Stimulated activated CD4-positive, alpha-beta T cell treated with anti-CD3 and anti-CD28 coated beads, TNF-alpha, amount 100 ng/mL, for 4 hours (primary cell): ENCODE results near the gene ATP10A.

ENCODE experiments used
- DNase-seq, 3 experiments: peaks; one replicate each; pipeline ENCODE4 v3.0.0-alpha.2; 2020; ENCODE audit warnings: low read depth in 3 of 3

ATP10A gene

GRCh38 chr15:25700916-25701315, 162.2 kb downstream of the ATP10A start:
- no peak for DNase-seq

- DNase-seq: no peak
Measured at GRCh38 chr15:25697586-25697985, 165.5 kb downstream of the ATP10A start.

- DNase-seq: no peak
Measured at GRCh38 chr15:25695875-25696760, 167.0 kb downstream of the ATP10A start.

- DNase-seq: no peak
Measured at GRCh38 chr15:25694823-25695312, 168.3 kb downstream of the ATP10A start.

- no peak for DNase-seq
Measured at GRCh38 chr15:25694239-25694584, 168.9 kb downstream of the ATP10A start.

- DNase-seq: no peak
Measured at GRCh38 chr15:25693321-25694238, 169.5 kb downstream of the ATP10A start.

GRCh38 chr15:25691544-25692430, 171.3 kb downstream of the ATP10A start:
- DNase-seq: no peak

GRCh38 chr15:25690673-25691543, 172.2 kb downstream of the ATP10A start:
- DNase-seq: no peak

- no peak for DNase-seq
Measured at GRCh38 chr15:25689592-25689991, 173.5 kb downstream of the ATP10A start.

GRCh38 chr15:25688166-25688565, 175.0 kb downstream of the ATP10A start:
- no peak for DNase-seq

- no peak for DNase-seq
Measured at GRCh38 chr15:25687689-25688088, 175.4 kb downstream of the ATP10A start.

GRCh38 chr15:25687276-25687675, 175.9 kb downstream of the ATP10A start:
- no peak for DNase-seq

- DNase-seq: no peak
Measured at GRCh38 chr15:25686780-25687179, 176.3 kb downstream of the ATP10A start.

GRCh38 chr15:25684521-25685431, 178.4 kb downstream of the ATP10A start:
- DNase-seq: no peak

GRCh38 chr15:25683911-25684310, 179.2 kb downstream of the ATP10A start:
- no peak for DNase-seq

GRCh38 chr15:25683415-25683814, 179.7 kb downstream of the ATP10A start:
- DNase-seq: no peak

GRCh38 chr15:25682340-25682739, 180.8 kb downstream of the ATP10A start:
- DNase-seq: no peak

- DNase-seq: no peak
Measured at GRCh38 chr15:25680686-25681025, 182.5 kb downstream of the ATP10A start.

GRCh38 chr15:25679964-25680685, 183.0 kb downstream of the ATP10A start:
- DNase-seq: no peak
